Mesendoderm (in vitro differentiated cells): ENCODE results near the gene SMIM30.

Source experiments
- DNase-seq: peaks from one replicate; pipeline ENCODE4 v3.0.0; 2013
- H2AK5ac ChIP-seq: 2 replicates; pipeline ENCODE4 v1.6.1; 2013; ENCODE audit warnings: low read length, inconsistent platforms
- H2BK120ac ChIP-seq: 2 replicates; pipeline ENCODE4 v1.6.1; 2013; ENCODE audit warnings: low read depth, mild to moderate bottlenecking, low read length, moderate library complexity, mixed read lengths
- H2BK15ac ChIP-seq: replicated peaks from 2 replicates; pipeline ENCODE4 v1.6.1; 2013; ENCODE audit warnings: low read depth, mild to moderate bottlenecking, moderate library complexity
- H2BK5ac ChIP-seq: 2 replicates; pipeline ENCODE4 v1.6.1; 2013; ENCODE audit warnings: low read length, inconsistent platforms
- H3K18ac ChIP-seq: 2 replicates; pipeline ENCODE4 v1.6.1; 2013; ENCODE audit warnings: mild to moderate bottlenecking, low read length, mixed read lengths
- H3K23ac ChIP-seq: one replicate; pipeline ENCODE4 v1.6.1; 2013; ENCODE audit warnings: low read length
- H3K27ac ChIP-seq: 2 replicates; pipeline ENCODE4 v1.5.1; 2013; ENCODE audit warnings: low read depth, mild to moderate bottlenecking, inconsistent platforms, low read length, moderate library complexity
- H3K27me3 ChIP-seq: 2 replicates; pipeline ENCODE4 v1.6.1; 2013; ENCODE audit warnings: low read length, control low read depth, mild to moderate bottlenecking, inconsistent platforms; ENCODE audit not compliant: insufficient read depth, poor library complexity
- H3K36me3 ChIP-seq: 2 replicates; pipeline ENCODE4 v1.6.1; 2013; ENCODE audit warnings: low read length, inconsistent platforms; ENCODE audit not compliant: control insufficient read depth, insufficient read depth
- H3K4ac ChIP-seq: one replicate; pipeline ENCODE4 v1.6.1; 2013; ENCODE audit warnings: low read depth, mild to moderate bottlenecking, low read length, moderate library complexity
- H3K4me1 ChIP-seq: 2 replicates; pipeline ENCODE4 v1.6.1; 2013; ENCODE audit warnings: low read depth, low read length, inconsistent platforms; ENCODE audit not compliant: control insufficient read depth
- H3K4me2 ChIP-seq: 2 replicates; pipeline ENCODE4 v1.6.1; 2013; ENCODE audit warnings: low read length
- H3K4me3 ChIP-seq: 2 replicates; pipeline ENCODE4 v1.5.1; 2013; ENCODE audit warnings: mild to moderate bottlenecking, low read length
- H3K56ac ChIP-seq: one replicate; pipeline ENCODE4 v1.6.1; 2013; ENCODE audit warnings: low read length
- H3K79me1 ChIP-seq: 2 replicates; pipeline ENCODE4 v1.6.1; 2013; ENCODE audit warnings: low read length, inconsistent platforms
- H3K79me2 ChIP-seq: 2 replicates; pipeline ENCODE4 v1.6.1; 2013; ENCODE audit warnings: mild to moderate bottlenecking, low read length; ENCODE audit not compliant: control insufficient read depth, insufficient read depth
- H3K9ac ChIP-seq: 2 replicates; pipeline ENCODE4 v1.6.1; 2013; ENCODE audit warnings: low read length, inconsistent platforms
- H4K5ac ChIP-seq: one replicate; pipeline ENCODE4 v1.6.1; 2013; ENCODE audit warnings: low read length
- H4K8ac ChIP-seq: one replicate; pipeline ENCODE4 v1.6.1; 2013; ENCODE audit warnings: low read depth, mild to moderate bottlenecking, control low read depth, low read length, moderate library complexity
- WGBS: extraction: QIAGEN DNeasy Blood & Tissue Kit; methylation state at CpG from one replicate; pipeline ENCODE4 v1.1.7; 2013; ENCODE audit warnings: low lambda C conversion rate, missing lambda C conversion rate; ENCODE audit not compliant: insufficient coverage; ENCODE audit errors: extremely low coverage; 5-methylcytosine and 5-hydroxymethylcytosine counted together

SMIM30 gene

GRCh38 chr7:113140956-113141355, 22.6 kb upstream of the SMIM30 start:
- Histone ChIP-seq H3K4me1 (peaks cover 1% of the 10 kb centered on the region), H3K23ac (no peak overlapping the region), H3K9ac (no peak overlapping the region), H2BK15ac (no peak overlapping the region), H3K27me3 (no peaks in the 10 kb centered on the region), H2BK120ac (no peak overlapping the region), H3K27ac (no peak overlapping the region), H4K8ac (no peak overlapping the region), H2AK5ac (no peak overlapping the region), H3K36me3 (no peaks in the 10 kb centered on the region), H4K5ac (no peak overlapping the region), H3K79me2 (no peaks in the 10 kb centered on the region), H3K4ac (no peak overlapping the region), H2BK5ac (no peak overlapping the region), H3K79me1 (no peaks in the 10 kb centered on the region), H3K4me2 (no peak overlapping the region), H3K4me3 (no peak overlapping the region), H3K18ac (no peak overlapping the region), H3K56ac (no peak overlapping the region)
- WGBS = no CpG with 5 or more reads among the region's 4 CpGs
- no peak for DNase-seq

GRCh38 chr7:113137241-113137640, 18.9 kb upstream of the SMIM30 start:
- Histone ChIP-seq H2BK5ac (no peak overlapping the region), H3K9ac (no peak overlapping the region), H2AK5ac (no peak overlapping the region), H3K27me3 (no peaks in the 10 kb centered on the region), H3K4ac (no peak overlapping the region), H3K79me1 (no peaks in the 10 kb centered on the region), H3K36me3 (no peaks in the 10 kb centered on the region), H3K18ac (no peak overlapping the region), H2BK120ac (no peak overlapping the region), H3K23ac (no peak overlapping the region), H2BK15ac (no peak overlapping the region), H3K4me3 (no peak overlapping the region), H4K5ac (no peak overlapping the region), H3K4me2 (no peak overlapping the region), H3K27ac (no peak overlapping the region), H3K56ac (no peak overlapping the region), H4K8ac (no peak overlapping the region), H3K4me1 (no peaks in the 10 kb centered on the region), H3K79me2 (no peaks in the 10 kb centered on the region)
- no peak for DNase-seq
- no CpG with 5 or more reads among the region's 2 CpGs for WGBS

GRCh38 chr7:113134025-113134424, 15.7 kb upstream of the SMIM30 start:
- no peaks in the 10 kb centered on the region for H3K36me3 ChIP-seq
- no peaks in the 10 kb centered on the region for H3K79me2 ChIP-seq
- H3K4me3 ChIP-seq = no peak overlapping the region
- no peak overlapping the region for H4K8ac ChIP-seq
- H3K27ac ChIP-seq = no peak overlapping the region
- H3K27me3 ChIP-seq = no peaks in the 10 kb centered on the region
- H3K9ac ChIP-seq = no peak overlapping the region
- no peak overlapping the region for H3K56ac ChIP-seq
- WGBS = no CpG with 5 or more reads among the region's 1 CpG
- H3K18ac ChIP-seq = no peak overlapping the region
- H3K4ac ChIP-seq = no peak overlapping the region
- H4K5ac ChIP-seq = no peak overlapping the region
- H2AK5ac ChIP-seq = no peak overlapping the region
- no peak overlapping the region for H3K4me2 ChIP-seq
- no peak overlapping the region for H2BK5ac ChIP-seq
- H3K23ac ChIP-seq = no peak overlapping the region
- H2BK120ac ChIP-seq = no peak overlapping the region
- H3K79me1 ChIP-seq = no peaks in the 10 kb centered on the region
- DNase-seq = no peak
- H3K4me1 ChIP-seq = no peaks in the 10 kb centered on the region
- H2BK15ac ChIP-seq = no peak overlapping the region

GRCh38 chr7:113131367-113131766, 13.0 kb upstream of the SMIM30 start:
- no peak overlapping the region for H3K9ac ChIP-seq
- no peak overlapping the region for H3K56ac ChIP-seq
- H3K4me3 ChIP-seq = no peak overlapping the region
- no peak overlapping the region for H2BK120ac ChIP-seq
- no peak overlapping the region for H2AK5ac ChIP-seq
- no peak overlapping the region for H4K8ac ChIP-seq
- H3K4me1 ChIP-seq = no peaks in the 10 kb centered on the region
- no peak overlapping the region for H2BK15ac ChIP-seq
- no CpG with 5 or more reads among the region's 2 CpGs for WGBS
- no peak overlapping the region for H3K4me2 ChIP-seq
- H3K79me2 ChIP-seq = no peaks in the 10 kb centered on the region
- no peak overlapping the region for H4K5ac ChIP-seq
- H3K36me3 ChIP-seq = no peaks in the 10 kb centered on the region
- no peaks in the 10 kb centered on the region for H3K79me1 ChIP-seq
- no peak overlapping the region for H3K18ac ChIP-seq
- no peaks in the 10 kb centered on the region for H3K27me3 ChIP-seq
- DNase-seq = peak; percentile 10
- H3K23ac ChIP-seq = no peak overlapping the region
- no peak overlapping the region for H3K27ac ChIP-seq
- no peak overlapping the region for H2BK5ac ChIP-seq
- H3K4ac ChIP-seq = no peak overlapping the region

DNA sequence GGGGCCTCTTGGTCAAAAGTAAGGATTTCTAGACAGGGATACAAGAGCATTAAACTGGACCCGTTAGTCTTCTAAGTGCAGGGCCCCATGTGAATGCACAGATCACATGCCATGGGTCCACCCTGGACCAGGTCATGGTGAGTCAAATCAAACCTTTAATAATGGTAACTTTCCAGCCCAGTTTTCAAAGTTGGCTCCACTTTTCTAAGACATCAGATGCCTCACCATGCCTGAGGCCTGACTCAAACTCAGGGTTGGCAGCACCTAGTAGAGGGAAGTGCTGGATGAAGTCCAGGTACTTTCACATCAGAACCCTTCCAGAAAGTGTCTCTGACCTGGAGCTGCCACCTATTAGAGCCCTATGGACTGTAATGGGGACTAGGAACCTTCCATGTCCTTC, 9.7 kb upstream of the SMIM30 start:
- H3K79me2 ChIP-seq = no peaks in the 10 kb centered on the region
- H4K5ac ChIP-seq = no peak overlapping the region
- WGBS = no CpG with 5 or more reads among the region's 1 CpG
- no peak overlapping the region for H2BK120ac ChIP-seq
- H3K56ac ChIP-seq = no peak overlapping the region
- H4K8ac ChIP-seq = no peak overlapping the region
- H3K23ac ChIP-seq = no peak overlapping the region
- no peak overlapping the region for H3K18ac ChIP-seq
- H3K79me1 ChIP-seq = no peaks in the 10 kb centered on the region
- H3K27me3 ChIP-seq = no peaks in the 10 kb centered on the region
- no peak overlapping the region for H2BK15ac ChIP-seq
- no peak overlapping the region for H3K27ac ChIP-seq
- no peak for DNase-seq
- no peak overlapping the region for H2AK5ac ChIP-seq
- H3K4ac ChIP-seq = no peak overlapping the region
- H3K36me3 ChIP-seq = no peaks in the 10 kb centered on the region
- H2BK5ac ChIP-seq = no peak overlapping the region
- H3K4me3 ChIP-seq = no peak overlapping the region
- H3K9ac ChIP-seq = no peak overlapping the region
- no peaks in the 10 kb centered on the region for H3K4me1 ChIP-seq
- no peak overlapping the region for H3K4me2 ChIP-seq

DNA sequence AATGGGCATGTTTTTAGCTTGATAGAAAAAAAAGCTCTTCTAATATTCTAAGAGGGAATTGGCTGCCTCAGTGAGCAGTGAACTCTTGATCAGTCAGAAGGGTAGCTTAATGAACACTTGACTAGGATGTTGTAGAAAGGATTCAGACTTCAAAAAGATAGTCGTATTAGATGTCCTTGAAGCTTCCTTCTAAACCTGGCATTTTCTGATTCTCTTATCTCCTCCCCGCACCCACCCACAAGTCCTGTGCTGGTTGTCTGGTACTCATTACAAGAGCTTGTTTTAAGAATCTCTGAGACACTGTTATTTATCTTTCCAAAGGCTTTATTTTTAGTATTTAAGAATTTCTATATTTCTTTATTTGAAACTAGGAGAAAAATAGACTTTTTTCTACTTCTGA, 7.4 kb upstream of the SMIM30 start:
- Histone ChIP-seq H3K23ac (no peak overlapping the region), H3K4me3 (no peak overlapping the region), H3K56ac (no peak overlapping the region), H3K36me3 (no peaks in the 10 kb centered on the region), H2AK5ac (no peak overlapping the region), H2BK120ac (no peak overlapping the region), H3K4me1 (no peaks in the 10 kb centered on the region), H3K27me3 (no peaks in the 10 kb centered on the region), H2BK15ac (no peak overlapping the region), H3K4ac (no peak overlapping the region), H3K79me1 (no peaks in the 10 kb centered on the region), H3K4me2 (no peak overlapping the region), H3K79me2 (no peaks in the 10 kb centered on the region), H3K9ac (no peak overlapping the region), H4K5ac (no peak overlapping the region), H4K8ac (no peak overlapping the region), H3K27ac (no peak overlapping the region), H3K18ac (no peak overlapping the region), H2BK5ac (no peak overlapping the region)
- DNase-seq = no peak
- WGBS = no CpG with 5 or more reads among the region's 2 CpGs
